Measurements from ENCODE around the gene AMPD2. TPM values are rescaled to one million over a fixed set of nuclear protein-coding genes. Genes with fewer than 3 reads are reported as not detected.

The AMPD2 gene
- total and polyA plus RNA-seq, 2 experiments from 2014 or later, result 61.3 to 79.3 TPM

DNA sequence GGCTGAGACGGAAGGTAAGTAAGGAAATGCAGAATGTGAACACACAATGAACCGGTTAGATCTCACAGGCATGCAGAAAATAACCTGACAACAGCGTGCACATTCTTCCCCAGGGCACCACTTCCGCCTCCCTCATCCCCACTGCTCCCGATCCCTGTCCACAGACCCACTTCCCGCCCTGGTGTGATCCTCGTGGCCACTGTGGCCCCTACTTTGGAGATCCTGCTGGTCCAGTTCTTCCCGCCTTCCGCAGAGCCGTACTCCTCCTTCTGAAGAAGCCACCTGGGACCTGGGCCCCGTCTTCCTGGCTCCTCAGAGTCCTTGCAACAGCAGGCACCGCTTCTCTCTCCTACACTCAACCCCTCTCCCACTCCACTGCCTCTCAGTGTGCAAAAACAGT is 34.9 kb downstream of the AMPD2 start:
- no peak overlapping the region for H3K4me3 ChIP-seq
- H3F3A ChIP-seq (ENCODE audit: insufficient read depth), result peaks cover 5% of the 10 kb centered on the region; the same call in 1 of the 2 replicates
- in situ Hi-C loops (cut with MboI), result no loop called here
- no peaks in the 10 kb centered on the region for H3K9me2 ChIP-seq (ENCODE audit: insufficient read depth)
- no peaks in the 10 kb centered on the region for H3K79me2 ChIP-seq (ENCODE audit: insufficient read depth)
- H3K9ac ChIP-seq, result no peak overlapping the region
- H3K9me3 ChIP-seq (ENCODE audit: low read depth), result no peaks in the 10 kb centered on the region
- no peak overlapping the region for H3K4me2 ChIP-seq (ENCODE audit: unreplicated experiment)
- no peaks in the 10 kb centered on the region for H4K20me1 ChIP-seq (ENCODE audit: insufficient read depth)
- peaks cover 15% of the 10 kb centered on the region; the same call in 1 of the 2 replicates for H3K27me3 ChIP-seq (replicated peaks; ENCODE audit: insufficient read depth)
- TF ChIP-seq EZH2phosphoT487 (IDR thresholded peaks at IDR 0.05; ENCODE audit: insufficient read depth, low read depth), result no peak
- TF ChIP-seq EZH2 (IDR thresholded peaks at IDR 0.05; ENCODE audit: insufficient read depth, poor library complexity, severe bottlenecking), result no peak
- WGBS, 2 experiments (ENCODE audit: low coverage in 1 of 2, low lambda C conversion rate in 2 of 2, missing lambda C conversion rate in 2 of 2), result 79 to 82% methylated on average over 12 of the region's 12 CpGs
- 0 out of 2 replicates have a peak, but pooled peaks cover 8% of the 10 kb centered on the region for H3K4me1 ChIP-seq (ENCODE audit: insufficient read depth)
- no peak overlapping the region for H2AFZ ChIP-seq
- no peaks in the 10 kb centered on the region for H3K36me3 ChIP-seq (ENCODE audit: low read depth)
- no peak overlapping the region for H3K27ac ChIP-seq
- no peak for DNase-seq

DNA sequence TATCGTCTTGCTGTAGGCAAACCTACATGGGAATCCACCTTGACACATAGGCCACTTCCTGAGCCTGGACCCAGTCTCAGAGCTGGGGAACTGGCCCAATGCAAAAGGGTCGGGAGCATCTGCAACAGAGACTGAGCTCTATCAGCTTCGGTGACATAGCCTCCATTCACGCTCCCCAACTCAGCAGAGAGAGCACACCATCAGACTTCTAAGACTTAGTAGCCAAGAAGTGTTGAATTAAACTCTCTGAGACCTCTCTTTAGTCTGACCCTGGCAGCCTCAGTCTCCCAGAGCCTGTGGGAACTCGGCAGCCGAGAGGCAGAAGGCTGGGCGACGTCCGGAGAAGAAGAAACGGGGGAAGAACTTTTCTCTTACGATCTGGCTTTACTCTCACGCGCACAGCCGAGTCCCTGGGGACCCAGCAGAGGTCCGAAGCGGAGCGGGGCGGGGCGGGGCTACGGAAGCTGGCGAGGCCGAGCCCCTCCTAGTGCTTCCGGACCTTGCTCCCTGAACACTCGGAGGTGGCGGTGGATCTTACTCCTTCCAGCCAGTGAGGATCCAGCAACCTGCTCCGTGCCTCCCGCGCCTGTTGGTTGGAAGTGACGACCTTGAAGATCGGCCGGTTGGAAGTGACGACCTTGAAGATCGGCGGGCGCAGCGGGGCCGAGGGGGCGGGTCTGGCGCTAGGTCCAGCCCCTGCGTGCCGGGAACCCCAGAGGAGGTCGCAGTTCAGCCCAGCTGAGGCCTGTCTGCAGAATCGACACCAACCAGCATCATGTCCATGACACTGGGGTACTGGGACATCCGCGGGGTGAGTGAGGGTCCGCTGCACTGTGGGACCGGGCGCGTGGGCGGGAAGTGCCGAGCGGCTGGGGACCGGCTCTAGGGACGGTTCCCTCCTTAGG is 36.2 kb downstream of the AMPD2 start, which contains the start of gene GSTM4:
TSS of gene GSTM4 (plus strand) at position 485 of the 905 bp plus-strand sequence. CDS start at position 776, 291 bp downstream.
- Histone ChIP-seq H4K20me1 (ENCODE audit: insufficient read depth) (no peaks in the 10 kb centered on the region), H2AFZ (peak within 1 kb of the TSS; percentile 97), H3K36me3 (ENCODE audit: low read depth) (no peaks in the 10 kb centered on the region), H3K4me3 (peak within 1 kb of the TSS; percentile 84), H3K9ac (peak within 1 kb of the TSS; percentile 78), H3K27ac (peak within 1 kb of the TSS; percentile 39; the same call in 1 of the 2 replicates), H3F3A (ENCODE audit: insufficient read depth) (no peaks in the 10 kb centered on the region), H3K9me3 (ENCODE audit: low read depth) (no peaks in the 10 kb centered on the region), H3K4me1 (ENCODE audit: insufficient read depth) (0 out of 2 replicates have a peak, but pooled peaks cover 8% of the 10 kb centered on the region), H3K4me2 (ENCODE audit: unreplicated experiment) (peak within 1 kb of the TSS; percentile 96), H3K79me2 (ENCODE audit: insufficient read depth) (no peaks in the 10 kb centered on the region), H3K9me2 (ENCODE audit: insufficient read depth) (no peaks in the 10 kb centered on the region), H3K27me3 (replicated peaks; ENCODE audit: insufficient read depth) (peaks cover 13% of the 10 kb centered on the region; the same call in 1 of the 2 replicates)
- TF ChIP-seq EZH2 (IDR thresholded peaks at IDR 0.05; ENCODE audit: insufficient read depth, poor library complexity, severe bottlenecking) (no peak), EZH2phosphoT487 (IDR thresholded peaks at IDR 0.05; ENCODE audit: insufficient read depth, low read depth) (no peak)
- DNase-seq, result peak; percentile 91
- in situ Hi-C loops (cut with MboI), result no loop called here
- 2 to 3% methylated on average over 47 to 54 of the region's 54 CpGs for WGBS, 2 experiments (ENCODE audit: low coverage in 1 of 2, low lambda C conversion rate in 2 of 2, missing lambda C conversion rate in 2 of 2)

DNA sequence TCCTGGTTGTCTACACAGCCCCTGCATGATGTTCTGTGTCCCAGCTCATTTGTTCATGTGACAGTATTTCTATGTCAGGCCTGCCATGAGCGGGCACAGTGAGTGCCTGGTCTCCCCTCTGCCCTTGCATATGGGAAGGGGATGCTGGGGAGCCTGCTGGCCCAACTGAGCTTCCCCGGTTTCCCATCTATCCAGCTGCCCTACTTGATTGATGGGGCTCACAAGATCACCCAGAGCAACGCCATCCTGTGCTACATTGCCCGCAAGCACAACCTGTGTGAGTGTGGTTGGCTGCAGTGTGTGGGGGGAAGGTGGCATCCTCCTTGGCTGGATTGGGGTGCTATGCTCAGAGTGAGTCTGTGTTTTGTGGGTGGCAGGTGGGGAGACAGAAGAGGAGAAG is 37.8 kb downstream of the AMPD2 start:
- Histone ChIP-seq H3K9me2 (ENCODE audit: insufficient read depth) (no peaks in the 10 kb centered on the region), H3K4me1 (ENCODE audit: insufficient read depth) (0 out of 2 replicates have a peak, but pooled peaks cover 8% of the 10 kb centered on the region), H3K79me2 (ENCODE audit: insufficient read depth) (no peaks in the 10 kb centered on the region), H3K9me3 (ENCODE audit: low read depth) (no peaks in the 10 kb centered on the region), H3F3A (ENCODE audit: insufficient read depth) (no peaks in the 10 kb centered on the region), H2AFZ (no peak overlapping the region), H3K9ac (no peak overlapping the region), H3K27me3 (replicated peaks; ENCODE audit: insufficient read depth) (no peaks in the 10 kb centered on the region), H3K4me3 (no peak overlapping the region), H3K27ac (no peak overlapping the region), H3K4me2 (ENCODE audit: unreplicated experiment) (no peak overlapping the region), H4K20me1 (ENCODE audit: insufficient read depth) (no peaks in the 10 kb centered on the region), H3K36me3 (ENCODE audit: low read depth) (no peaks in the 10 kb centered on the region)
- WGBS, 2 experiments (ENCODE audit: low coverage in 1 of 2, low lambda C conversion rate in 2 of 2, missing lambda C conversion rate in 2 of 2), result 92 to 93% methylated on average over 4 of the region's 4 CpGs
- DNase-seq, result no peak
- in situ Hi-C loops (cut with MboI), result no loop called here
- TF ChIP-seq EZH2 (IDR thresholded peaks at IDR 0.05; ENCODE audit: insufficient read depth, poor library complexity, severe bottlenecking), result no peak
- TF ChIP-seq EZH2phosphoT487 (IDR thresholded peaks at IDR 0.05; ENCODE audit: insufficient read depth, low read depth), result no peak

DNA sequence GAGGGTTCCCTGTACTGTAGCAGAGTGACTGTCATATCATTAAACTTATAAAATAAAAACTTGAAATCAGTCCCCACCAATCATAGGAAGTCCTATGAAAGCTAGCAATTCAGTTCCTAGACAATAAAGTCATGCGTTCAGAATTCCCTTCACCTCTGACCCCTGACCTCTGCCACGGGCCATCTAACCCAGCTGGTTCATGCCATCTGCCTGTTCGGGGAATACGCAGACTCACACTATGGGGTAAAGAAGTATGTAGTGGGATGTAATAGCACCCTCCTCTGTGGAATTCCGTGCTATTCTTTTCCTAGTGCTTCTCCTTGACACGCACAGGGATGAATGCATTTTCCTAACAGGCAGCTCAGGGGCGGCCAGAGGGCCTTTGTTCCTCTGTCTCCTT is 38.3 kb downstream of the AMPD2 start:
- no peaks in the 10 kb centered on the region for H3K9me3 ChIP-seq (ENCODE audit: low read depth)
- in situ Hi-C loops (cut with MboI), result no loop called here
- H3K9ac ChIP-seq, result no peak overlapping the region
- no peak for DNase-seq
- H3K4me3 ChIP-seq, result no peak overlapping the region
- no peak overlapping the region for H3K27ac ChIP-seq
- no peaks in the 10 kb centered on the region for H3K27me3 ChIP-seq (replicated peaks; ENCODE audit: insufficient read depth)
- H3K4me2 ChIP-seq (ENCODE audit: unreplicated experiment), result no peak overlapping the region
- no peaks in the 10 kb centered on the region for H3F3A ChIP-seq (ENCODE audit: insufficient read depth)
- no peaks in the 10 kb centered on the region for H3K79me2 ChIP-seq (ENCODE audit: insufficient read depth)
- no peaks in the 10 kb centered on the region for H3K9me2 ChIP-seq (ENCODE audit: insufficient read depth)
- H4K20me1 ChIP-seq (ENCODE audit: insufficient read depth), result no peaks in the 10 kb centered on the region
- 0 out of 2 replicates have a peak, but pooled peaks cover 8% of the 10 kb centered on the region for H3K4me1 ChIP-seq (ENCODE audit: insufficient read depth)
- 75 to 77% methylated on average over 7 of the region's 7 CpGs for WGBS, 2 experiments (ENCODE audit: low coverage in 1 of 2, low lambda C conversion rate in 2 of 2, missing lambda C conversion rate in 2 of 2)
- TF ChIP-seq EZH2phosphoT487 (IDR thresholded peaks at IDR 0.05; ENCODE audit: insufficient read depth, low read depth) (no peak), EZH2 (IDR thresholded peaks at IDR 0.05; ENCODE audit: insufficient read depth, poor library complexity, severe bottlenecking) (no peak)
- H2AFZ ChIP-seq, result no peak overlapping the region
- H3K36me3 ChIP-seq (ENCODE audit: low read depth), result no peaks in the 10 kb centered on the region
